ENCODE results near the gene ITGA8.
"Not testable (repeated sequence)": the region's sequence is repeated elsewhere in the genome, so short reads cannot be mapped to it uniquely, and the experiment has no call there.

Gene ITGA8

DNA sequence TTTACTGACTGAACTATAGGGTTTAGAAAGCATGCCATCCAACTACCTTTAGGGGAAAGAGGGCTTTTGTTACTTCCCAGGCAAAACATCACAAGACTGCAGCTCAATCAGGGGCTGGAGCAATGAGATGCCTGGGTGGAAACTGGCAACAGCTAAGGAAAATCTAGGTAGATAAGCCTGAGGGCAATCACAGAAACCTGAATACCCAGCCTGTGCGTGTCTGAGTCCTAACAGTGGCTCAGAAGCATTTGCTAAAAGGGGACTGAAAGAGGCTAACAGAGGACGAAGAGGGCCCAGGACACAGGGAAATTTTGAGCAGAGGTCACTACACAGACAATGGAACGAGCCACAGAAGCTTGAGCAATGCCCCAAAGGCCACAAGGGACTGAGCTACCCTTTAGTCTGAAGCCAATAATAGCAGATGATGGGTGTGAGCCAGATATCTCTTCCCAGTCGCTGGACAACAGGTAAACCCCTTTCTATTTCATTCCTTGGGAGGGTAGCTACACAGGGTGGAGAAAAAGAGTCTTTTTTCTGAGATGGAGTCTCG, 79.1 kb downstream of the ITGA8 start:
- Histone ChIP-seq H3K27ac (ENCODE audit: low read depth, low read length) (no peak overlapping the region), H3K4me1 (ENCODE audit: control insufficient read depth, insufficient read depth, low read length) (peaks cover 4% of the 10 kb centered on the region; the same call in 1 of the 2 replicates), H3K27me3 (ENCODE audit: control insufficient read depth, insufficient read depth, low read length) (no peaks in the 10 kb centered on the region), H3K36me3 (ENCODE audit: control insufficient read depth, insufficient read depth, low read length) (no peaks in the 10 kb centered on the region), H3K9ac (ENCODE audit: low read depth, low read length) (no peak overlapping the region), H3K9me3 (ENCODE audit: control insufficient read depth, insufficient read depth, low read length) (no peaks in the 10 kb centered on the region), H3K4me3 (ENCODE audit: low read depth, low read length) (no peak overlapping the region)

DNA sequence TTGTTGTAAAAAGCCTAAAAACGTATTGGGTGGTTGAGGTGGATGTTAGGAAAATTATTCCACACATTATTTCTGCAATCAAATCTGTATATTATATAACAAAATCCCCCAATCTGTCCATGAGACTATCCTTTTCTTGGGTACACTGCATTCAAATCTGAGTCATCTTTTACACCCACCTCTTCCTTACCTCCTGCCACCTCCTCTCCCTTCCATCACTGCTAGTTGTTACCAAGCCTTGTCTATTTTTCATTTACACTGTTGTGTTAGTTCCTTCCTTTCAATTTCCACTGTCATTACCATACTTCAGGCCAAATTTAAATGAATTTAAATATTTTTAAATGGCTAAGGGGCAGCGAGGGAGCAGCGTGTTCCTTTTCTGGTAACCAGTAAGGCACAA, 83.3 kb downstream of the ITGA8 start:
- no peak overlapping the region for H3K27ac ChIP-seq (ENCODE audit: low read depth, low read length)

DNA sequence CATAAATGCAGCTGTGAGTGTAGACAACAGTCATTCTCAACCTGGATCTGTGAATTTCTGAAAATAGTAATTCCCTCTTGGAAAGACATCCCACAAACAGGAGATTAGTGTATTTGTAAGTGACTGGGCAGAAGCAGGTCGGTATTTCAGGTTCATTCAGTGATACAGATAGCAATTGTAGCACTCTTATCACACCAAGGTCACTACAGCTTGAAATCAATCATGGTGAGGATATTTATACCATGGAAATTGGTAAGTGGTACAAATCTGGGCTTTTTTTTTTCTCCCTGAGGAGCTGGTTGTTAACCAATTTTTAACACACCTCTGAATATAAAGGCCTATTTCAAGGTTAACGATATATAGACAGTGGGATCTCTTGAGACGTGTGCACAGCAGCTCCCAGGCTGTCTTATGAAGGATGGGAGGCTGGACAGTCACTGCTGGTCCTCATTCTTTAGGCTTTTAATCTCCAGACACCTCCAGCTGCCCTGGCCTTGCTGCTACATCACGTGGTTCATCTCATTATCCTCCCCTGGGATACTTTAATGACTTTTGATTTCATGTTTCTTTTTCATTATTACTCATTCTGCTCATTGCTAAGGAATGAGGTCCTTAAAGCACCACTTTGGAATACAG, 87.1 kb downstream of the ITGA8 start:
- Histone ChIP-seq H3K4me3 (ENCODE audit: low read depth, low read length) (no peak overlapping the region), H3K9ac (ENCODE audit: low read depth, low read length) (no peak overlapping the region), H3K36me3 (ENCODE audit: control insufficient read depth, insufficient read depth, low read length) (no peaks in the 10 kb centered on the region), H3K27me3 (ENCODE audit: control insufficient read depth, insufficient read depth, low read length) (no peaks in the 10 kb centered on the region), H3K4me1 (ENCODE audit: control insufficient read depth, insufficient read depth, low read length) (peaks cover 4% of the 10 kb centered on the region; the same call in 1 of the 2 replicates), H3K9me3 (ENCODE audit: control insufficient read depth, insufficient read depth, low read length) (no peaks in the 10 kb centered on the region), H3K27ac (ENCODE audit: low read depth, low read length) (no peak overlapping the region)

More for the DNA sequence above, 83.3 kb downstream of the ITGA8 start:
- Histone ChIP-seq H3K4me1 (ENCODE audit: control insufficient read depth, insufficient read depth, low read length) (peaks cover 4% of the 10 kb centered on the region; the same call in 1 of the 2 replicates), H3K9me3 (ENCODE audit: control insufficient read depth, insufficient read depth, low read length) (no peaks in the 10 kb centered on the region), H3K36me3 (ENCODE audit: control insufficient read depth, insufficient read depth, low read length) (no peaks in the 10 kb centered on the region), H3K9ac (ENCODE audit: low read depth, low read length) (no peak overlapping the region), H3K4me3 (ENCODE audit: low read depth, low read length) (no peak overlapping the region), H3K27me3 (ENCODE audit: control insufficient read depth, insufficient read depth, low read length) (no peaks in the 10 kb centered on the region)

DNA sequence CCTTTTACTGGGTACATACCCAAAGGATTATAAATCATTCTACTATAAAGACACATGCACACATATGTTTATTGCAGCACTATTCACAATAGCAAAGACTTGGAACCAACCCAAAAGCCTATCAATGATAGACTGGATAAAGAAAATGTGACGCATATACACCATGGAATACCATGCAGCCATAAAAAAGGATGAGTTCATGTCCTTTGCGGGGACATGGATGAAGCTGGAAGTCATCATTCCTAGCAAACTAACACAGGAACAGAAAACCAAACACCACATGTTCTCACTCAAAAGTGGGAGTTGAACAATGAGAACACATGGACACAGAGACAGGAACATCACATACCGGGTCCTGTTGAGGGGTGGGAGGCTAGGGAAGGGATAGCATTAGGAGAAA, 88.5 kb downstream of the ITGA8 start:
- not testable (repeated sequence) for H3K4me1 ChIP-seq (ENCODE audit: control insufficient read depth, insufficient read depth, low read length); H3K4me3 ChIP-seq (ENCODE audit: low read depth, low read length); H3K27me3 ChIP-seq (ENCODE audit: control insufficient read depth, insufficient read depth, low read length); H3K9me3 ChIP-seq (ENCODE audit: control insufficient read depth, insufficient read depth, low read length); H3K27ac ChIP-seq (ENCODE audit: low read depth, low read length); H3K9ac ChIP-seq (ENCODE audit: low read depth, low read length); H3K36me3 ChIP-seq (ENCODE audit: control insufficient read depth, insufficient read depth, low read length)

GRCh38 chr10:15630353-15630752, 89.4 kb downstream of the ITGA8 start:
- Histone ChIP-seq H3K9ac (ENCODE audit: low read depth, low read length) (no peak overlapping the region), H3K36me3 (ENCODE audit: control insufficient read depth, insufficient read depth, low read length) (no peaks in the 10 kb centered on the region), H3K4me3 (ENCODE audit: low read depth, low read length) (no peak overlapping the region)

GRCh38 chr10:15627617-15628196, 92.0 kb downstream of the ITGA8 start:
- no peak overlapping the region for H3K9ac ChIP-seq (ENCODE audit: low read depth, low read length)
- H3K4me1 ChIP-seq (ENCODE audit: control insufficient read depth, insufficient read depth, low read length): no peaks in the 10 kb centered on the region
- H3K27me3 ChIP-seq (ENCODE audit: control insufficient read depth, insufficient read depth, low read length): no peaks in the 10 kb centered on the region
- no peaks in the 10 kb centered on the region for H3K36me3 ChIP-seq (ENCODE audit: control insufficient read depth, insufficient read depth, low read length)
- H3K4me3 ChIP-seq (ENCODE audit: low read depth, low read length): no peak overlapping the region
- H3K27ac ChIP-seq (ENCODE audit: low read depth, low read length): no peak overlapping the region
- H3K9me3 ChIP-seq (ENCODE audit: control insufficient read depth, insufficient read depth, low read length): no peaks in the 10 kb centered on the region

More at GRCh38 chr10:15630353-15630752, 89.4 kb downstream of the ITGA8 start:
- Histone ChIP-seq H3K27me3 (ENCODE audit: control insufficient read depth, insufficient read depth, low read length) (no peaks in the 10 kb centered on the region), H3K4me1 (ENCODE audit: control insufficient read depth, insufficient read depth, low read length) (no peaks in the 10 kb centered on the region), H3K9me3 (ENCODE audit: control insufficient read depth, insufficient read depth, low read length) (no peaks in the 10 kb centered on the region), H3K27ac (ENCODE audit: low read depth, low read length) (no peak overlapping the region)

DNA sequence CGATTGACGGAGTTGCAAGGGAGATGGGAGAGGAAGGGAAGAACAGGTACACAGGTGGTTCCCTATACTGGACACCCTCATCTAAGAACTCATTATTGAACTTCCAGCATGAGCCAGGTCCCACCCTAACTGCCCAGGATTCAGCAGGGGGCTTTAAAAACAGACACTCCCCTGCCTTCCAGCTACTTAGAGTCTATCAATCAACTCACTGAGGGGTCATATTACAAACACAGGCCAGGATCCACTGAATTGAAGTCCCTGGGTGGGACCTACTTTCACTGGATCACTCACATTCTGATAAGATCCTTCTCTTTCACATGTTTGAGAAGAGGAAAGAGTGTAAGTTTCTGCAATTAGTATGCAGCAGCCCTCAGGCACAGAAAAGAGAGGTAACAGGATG, 92.8 kb downstream of the ITGA8 start:
- H3K36me3 ChIP-seq (ENCODE audit: control insufficient read depth, insufficient read depth, low read length): no peaks in the 10 kb centered on the region
- H3K4me3 ChIP-seq (ENCODE audit: low read depth, low read length): no peak overlapping the region
- H3K4me1 ChIP-seq (ENCODE audit: control insufficient read depth, insufficient read depth, low read length): no peaks in the 10 kb centered on the region
- no peak overlapping the region for H3K27ac ChIP-seq (ENCODE audit: low read depth, low read length)
- no peaks in the 10 kb centered on the region for H3K9me3 ChIP-seq (ENCODE audit: control insufficient read depth, insufficient read depth, low read length)
- no peaks in the 10 kb centered on the region for H3K27me3 ChIP-seq (ENCODE audit: control insufficient read depth, insufficient read depth, low read length)
- no peak overlapping the region for H3K9ac ChIP-seq (ENCODE audit: low read depth, low read length)

- Histone ChIP-seq H3K27ac (ENCODE audit: low read depth, low read length) (no peak overlapping the region), H3K36me3 (ENCODE audit: control insufficient read depth, insufficient read depth, low read length) (no peaks in the 10 kb centered on the region), H3K9me3 (ENCODE audit: control insufficient read depth, insufficient read depth, low read length) (no peaks in the 10 kb centered on the region), H3K4me1 (ENCODE audit: control insufficient read depth, insufficient read depth, low read length) (no peaks in the 10 kb centered on the region), H3K4me3 (ENCODE audit: low read depth, low read length) (no peak overlapping the region), H3K27me3 (ENCODE audit: control insufficient read depth, insufficient read depth, low read length) (no peaks in the 10 kb centered on the region), H3K9ac (ENCODE audit: low read depth, low read length) (no peak overlapping the region)
Observed at GRCh38 chr10:15625261-15625660, 94.5 kb downstream of the ITGA8 start.

DNA sequence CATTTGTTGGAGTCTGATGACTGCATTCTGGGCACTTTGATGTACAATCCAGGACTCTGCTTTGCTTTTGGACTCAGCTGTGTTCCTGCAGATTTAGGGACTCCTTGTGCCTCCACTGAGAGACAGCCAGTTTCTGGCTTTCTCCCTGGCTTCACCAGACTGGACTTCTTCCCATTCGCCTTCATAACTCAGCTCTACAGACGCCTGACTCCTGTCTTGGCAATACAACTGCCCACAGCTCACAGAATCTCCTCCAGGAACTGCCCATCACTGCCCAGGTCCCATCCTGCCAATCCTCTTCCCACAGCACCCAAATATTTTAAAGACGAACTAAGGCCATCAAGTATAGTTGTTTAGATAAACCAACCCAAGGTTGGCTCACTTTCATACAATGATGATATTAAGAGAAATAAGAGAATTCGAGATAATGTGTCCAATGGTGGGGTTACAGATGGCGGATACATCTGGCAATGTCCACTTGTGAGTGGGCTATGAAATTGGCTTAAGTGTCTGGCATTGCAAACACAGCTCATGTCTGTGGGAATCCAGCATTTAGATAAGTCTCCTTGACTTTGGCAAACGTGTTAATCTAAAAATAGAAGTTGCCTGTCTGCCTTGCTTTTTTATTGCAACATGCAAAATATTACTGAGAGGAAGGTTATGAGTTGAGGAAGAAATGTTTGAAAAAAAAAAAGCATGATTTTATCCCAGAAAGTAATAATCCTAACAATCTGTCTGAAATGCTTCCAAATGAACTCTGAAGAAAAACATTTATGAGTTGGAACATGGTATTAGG, 95.1 kb downstream of the ITGA8 start:
- Histone ChIP-seq H3K36me3 (ENCODE audit: control insufficient read depth, insufficient read depth, low read length) (no peaks in the 10 kb centered on the region), H3K4me1 (ENCODE audit: control insufficient read depth, insufficient read depth, low read length) (no peaks in the 10 kb centered on the region), H3K27ac (ENCODE audit: low read depth, low read length) (no peak overlapping the region), H3K4me3 (ENCODE audit: low read depth, low read length) (no peak overlapping the region), H3K9ac (ENCODE audit: low read depth, low read length) (no peak overlapping the region), H3K9me3 (ENCODE audit: control insufficient read depth, insufficient read depth, low read length) (no peaks in the 10 kb centered on the region), H3K27me3 (ENCODE audit: control insufficient read depth, insufficient read depth, low read length) (no peaks in the 10 kb centered on the region)

DNA sequence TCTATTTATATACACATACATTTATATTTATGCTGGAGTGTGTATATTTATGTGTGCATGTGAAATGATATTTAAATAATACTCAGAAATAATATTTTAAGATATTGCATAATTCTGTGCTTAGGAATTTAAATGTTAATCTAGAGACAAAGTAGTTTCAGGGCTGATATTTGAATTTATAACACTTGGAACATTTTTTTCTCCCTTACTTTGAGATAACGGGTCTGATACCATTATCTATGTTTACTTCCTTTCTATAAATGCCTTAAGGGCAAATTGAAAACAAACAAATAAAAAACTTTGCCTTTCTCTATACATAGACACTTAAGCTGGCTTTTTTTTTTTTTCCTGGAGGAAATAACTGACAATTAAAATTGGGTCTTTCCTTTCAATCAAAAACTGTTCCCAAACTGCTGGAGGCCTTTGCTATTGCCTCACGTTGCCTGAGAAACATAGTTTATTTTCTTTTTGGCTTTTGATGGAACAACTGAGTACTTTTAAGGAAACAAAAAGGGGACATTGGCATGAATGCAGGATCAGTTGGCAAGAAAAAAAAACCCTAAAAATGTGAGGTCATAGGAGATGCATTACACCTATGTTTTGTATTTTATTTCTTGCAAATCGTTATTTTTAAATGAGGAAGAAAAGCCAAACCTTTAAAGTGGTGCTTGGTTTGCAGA, 98.7 kb downstream of the ITGA8 start:
- no peaks in the 10 kb centered on the region for H3K36me3 ChIP-seq (ENCODE audit: control insufficient read depth, insufficient read depth, low read length)
- H3K9me3 ChIP-seq (ENCODE audit: control insufficient read depth, insufficient read depth, low read length): no peaks in the 10 kb centered on the region
- no peak overlapping the region for H3K9ac ChIP-seq (ENCODE audit: low read depth, low read length)
- H3K4me1 ChIP-seq (ENCODE audit: control insufficient read depth, insufficient read depth, low read length): no peaks in the 10 kb centered on the region
- H3K4me3 ChIP-seq (ENCODE audit: low read depth, low read length): no peak overlapping the region
- no peaks in the 10 kb centered on the region for H3K27me3 ChIP-seq (ENCODE audit: control insufficient read depth, insufficient read depth, low read length)
- H3K27ac ChIP-seq (ENCODE audit: low read depth, low read length): no peak overlapping the region
